DND-41 (cell line): ENCODE data around the gene DAB2.

Experiments used
- CTCF ChIP-seq: IDR thresholded peaks from 2 replicates; pipeline ENCODE4 v1.5.1; 2012; ENCODE audit warnings: borderline replicate concordance, low read length, moderate library complexity, mild to moderate bottlenecking; ENCODE audit not compliant: poor library complexity, severe bottlenecking; ENCODE audit errors: extremely low read depth
- EZH2 ChIP-seq: IDR thresholded peaks from 3 replicates; pipeline ENCODE4 v1.6.1; 2012; ENCODE audit warnings: borderline replicate concordance, low read depth, mild to moderate bottlenecking, moderate library complexity, low read length, inconsistent platforms; ENCODE audit not compliant: severe bottlenecking

- TF ChIP-seq CTCF (no peak), EZH2 (no peak)
These were observed 63.5 kb downstream of the DAB2 start for GRCh38 chr5:39361306-39361705.
